Trophoblast cell (in vitro differentiated cells and primary cell): Measurements from ENCODE around the gene FAM32A. TPM values are rescaled to one million over a fixed set of nuclear protein-coding genes. Genes with fewer than 3 reads are reported as not detected.

Experiments used
- DNase-seq, 2 donors: peaks; one replicate each; pipeline ENCODE4 v3.0.0-alpha.2; 2016
- H2AFZ ChIP-seq: 2 replicates; pipeline ENCODE4 v1.6.1; 2013; ENCODE audit warnings: low read length, moderate library complexity, mild to moderate bottlenecking; ENCODE audit not compliant: insufficient read depth, poor library complexity
- H2AK5ac ChIP-seq: 2 replicates; pipeline ENCODE4 v1.6.1; 2013; ENCODE audit warnings: mild to moderate bottlenecking, low read length
- H2BK120ac ChIP-seq: 2 replicates; pipeline ENCODE4 v1.6.1; 2013; ENCODE audit warnings: low read length, mild to moderate bottlenecking, moderate library complexity; ENCODE audit not compliant: insufficient read depth, poor library complexity
- H2BK12ac ChIP-seq: 2 replicates; pipeline ENCODE4 v1.6.1; 2013; ENCODE audit warnings: mild to moderate bottlenecking, low read length, moderate library complexity
- H2BK5ac ChIP-seq: 2 replicates; pipeline ENCODE4 v1.6.1; 2013; ENCODE audit warnings: low read length, low read depth, moderate library complexity, mild to moderate bottlenecking; ENCODE audit not compliant: poor library complexity
- H3K14ac ChIP-seq: 2 replicates; pipeline ENCODE4 v1.6.1; 2013; ENCODE audit warnings: mild to moderate bottlenecking, low read length
- H3K18ac ChIP-seq: 2 replicates; pipeline ENCODE4 v1.6.1; 2013; ENCODE audit warnings: mild to moderate bottlenecking, low read length
- H3K23ac ChIP-seq: 2 replicates; pipeline ENCODE4 v1.6.1; 2013; ENCODE audit warnings: low read length
- H3K27ac ChIP-seq: 2 replicates; pipeline ENCODE4 v1.5.1; 2013; ENCODE audit warnings: low read depth, mild to moderate bottlenecking, inconsistent platforms, low read length, moderate library complexity
- H3K27me3 ChIP-seq: 2 replicates; pipeline ENCODE4 v1.6.1; 2013; ENCODE audit warnings: inconsistent platforms, mild to moderate bottlenecking, low read length, moderate library complexity; ENCODE audit not compliant: insufficient read depth
- H3K36me3 ChIP-seq, 2 experiments: 1 replicate in 1 of 2; 2 replicates in 1 of 2; pipeline ENCODE4 v1.6.1; 2013; ENCODE audit warnings: low read length in 2 of 2, mild to moderate bottlenecking in 2 of 2, moderate library complexity in 1 of 2; ENCODE audit not compliant: insufficient read depth in 2 of 2, control insufficient read depth in 1 of 2
- H3K4ac ChIP-seq: 2 replicates; pipeline ENCODE4 v1.6.1; 2013; ENCODE audit warnings: low read depth, mild to moderate bottlenecking, low read length, moderate library complexity
- H3K4me1 ChIP-seq, 2 experiments: 1 replicate in 1 of 2; 2 replicates in 1 of 2; pipeline ENCODE4 v1.6.1; 2013; ENCODE audit warnings: low read length in 2 of 2, mild to moderate bottlenecking in 2 of 2, moderate library complexity in 1 of 2; ENCODE audit not compliant: insufficient read depth in 2 of 2, control insufficient read depth in 1 of 2
- H3K4me2 ChIP-seq: 2 replicates; pipeline ENCODE4 v1.6.1; 2013; ENCODE audit warnings: inconsistent platforms, mild to moderate bottlenecking, low read length, moderate library complexity
- H3K4me3 ChIP-seq: 2 replicates; pipeline ENCODE4 v1.5.1; 2013; ENCODE audit warnings: mild to moderate bottlenecking, low read depth, low read length, inconsistent platforms
- H3K79me1 ChIP-seq: one replicate; pipeline ENCODE4 v1.6.1; 2013; ENCODE audit warnings: low read length
- H3K79me2 ChIP-seq: 2 replicates; pipeline ENCODE4 v1.6.1; 2013; ENCODE audit warnings: low read length, mild to moderate bottlenecking; ENCODE audit not compliant: control insufficient read depth, insufficient read depth, poor library complexity
- H3K9ac ChIP-seq: 2 replicates; pipeline ENCODE4 v1.6.1; 2013; ENCODE audit warnings: mild to moderate bottlenecking, low read length
- H3K9me3 ChIP-seq: 2 replicates; pipeline ENCODE4 v1.6.1; 2013; ENCODE audit warnings: low read depth, mild to moderate bottlenecking, control low read depth, inconsistent platforms, low read length; ENCODE audit not compliant: insufficient read depth
- H4K12ac ChIP-seq: 2 replicates; pipeline ENCODE4 v1.6.1; 2013; ENCODE audit warnings: low read depth, mild to moderate bottlenecking, low read length, moderate library complexity
- H4K8ac ChIP-seq: 2 replicates; pipeline ENCODE4 v1.6.1; 2013; ENCODE audit warnings: low read depth, mild to moderate bottlenecking, low read length, moderate library complexity
- H4K91ac ChIP-seq: one replicate; pipeline ENCODE4 v1.6.1; 2013; ENCODE audit warnings: low read depth, mild to moderate bottlenecking, low read length, moderate library complexity
- WGBS: extraction: QIAGEN DNeasy Blood & Tissue Kit; methylation state at CpG from one replicate; pipeline ENCODE4 v1.1.7; 2013; ENCODE audit warnings: missing lambda C conversion rate; ENCODE audit not compliant: insufficient read length, insufficient coverage; ENCODE audit errors: extremely low coverage; 5-methylcytosine and 5-hydroxymethylcytosine counted together
- polyA plus RNA-seq: library from polyadenylated mRNA; stranded (reverse); fragments of 200-250 nt; gene quantifications from 2 replicates; pipeline ENCODE4 v1.2.3, GENCODE V29; 2013

FAM32A gene
- polyA plus RNA-seq, result 74.9 and 77.0 TPM in 2 replicates

GRCh38 chr19:16185123-16185767, at the start of gene FAM32A:
Gene FAM32A, plus strand, starts transcription at chr19:16185410. Its CDS starts 33 bp downstream, at chr19:16185443.
- Histone ChIP-seq H3K9ac (peak within 1 kb of the TSS; percentile 94), H2BK120ac (peak within 1 kb of the TSS; percentile 20), H2BK5ac (peak within 1 kb of the TSS; percentile 21), H3K79me1 (peaks cover 7% of the 10 kb centered on the region), H2AK5ac (peak within 1 kb of the TSS; percentile 77), H3K27me3 (no peaks in the 10 kb centered on the region), H3K9me3 (no peaks in the 10 kb centered on the region), H3K14ac (peak within 1 kb of the TSS; percentile 81), H4K12ac (peak within 1 kb of the TSS; percentile 100), H2AFZ (peak within 1 kb of the TSS; percentile 73), H3K4me3 (peak within 1 kb of the TSS; percentile 89), H3K4me2 (peak within 1 kb of the TSS; percentile 72), H3K79me2 (no peaks in the 10 kb centered on the region), H4K91ac (peak within 1 kb of the TSS; percentile 82), H2BK12ac (peak within 1 kb of the TSS; percentile 63), H3K18ac (peak within 1 kb of the TSS; percentile 12), H3K36me3 (peaks cover 26% of the 10 kb centered on the region in 2 experiments), H4K8ac (peak within 1 kb of the TSS; percentile 100), H3K27ac (peak within 1 kb of the TSS; percentile 14), H3K4ac (peak within 1 kb of the TSS; percentile 89), H3K23ac (no peak within 1 kb of the TSS), H3K4me1 (peaks cover 3 to 7% of the 10 kb centered on the region in 2 experiments)
- no CpG with 5 or more reads among the region's 39 CpGs for WGBS
- DNase-seq, result peak; percentile 99 to 100

DNA sequence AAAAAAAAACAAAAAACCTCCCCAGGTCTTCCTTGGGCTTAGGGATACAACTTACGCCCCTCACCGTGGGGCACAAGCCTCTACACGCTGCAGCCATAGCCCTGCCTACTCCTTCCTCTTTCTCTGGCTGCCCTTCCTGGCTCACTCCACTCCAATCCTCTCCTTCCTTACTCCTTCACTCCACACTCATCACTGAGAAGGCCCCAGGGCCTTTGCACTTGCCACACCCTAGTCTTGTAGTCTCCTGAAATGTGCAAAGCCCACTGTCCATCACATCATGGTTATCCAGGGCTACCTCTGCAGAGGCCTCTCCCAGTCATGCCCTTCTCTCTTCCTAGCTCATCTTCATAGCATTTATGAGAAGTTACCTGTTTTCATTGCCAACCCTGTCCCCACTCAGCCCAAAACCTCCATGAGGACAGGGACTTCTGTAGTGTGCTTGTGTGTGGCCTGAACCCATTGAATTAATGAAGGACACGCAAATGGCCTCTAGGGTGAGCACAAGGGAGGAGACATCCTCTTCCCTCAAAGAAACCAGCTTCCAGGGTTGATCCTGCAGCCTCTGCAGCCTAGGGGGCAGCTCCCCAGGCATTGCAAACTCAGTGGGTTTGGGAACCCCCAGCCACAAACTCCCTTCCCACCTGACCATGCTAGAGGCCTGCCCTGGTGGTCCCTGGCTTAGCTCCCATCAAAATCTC, 49.6 kb upstream of the FAM32A start:
- Histone ChIP-seq H4K91ac (no peak overlapping the region), H3K79me2 (no peaks in the 10 kb centered on the region), H3K4me2 (no peak overlapping the region), H3K27ac (no peak overlapping the region), H3K4me3 (no peak overlapping the region), H2AFZ (no peak overlapping the region), H4K8ac (no peak overlapping the region), H2BK120ac (no peak overlapping the region), H3K36me3 (peaks cover 32 to 36% of the 10 kb centered on the region in 2 experiments), H3K18ac (no peak overlapping the region), H3K9ac (peak overlapping the region; percentile 1), H3K4me1 (no peaks in the 10 kb centered on the region), H4K12ac (no peak overlapping the region), H2BK5ac (no peak overlapping the region), H3K27me3 (no peaks in the 10 kb centered on the region), H3K4ac (no peak overlapping the region), H3K79me1 (no peaks in the 10 kb centered on the region), H2AK5ac (no peak overlapping the region), H3K23ac (no peak overlapping the region), H3K9me3 (no peaks in the 10 kb centered on the region), H2BK12ac (no peak overlapping the region), H3K14ac (no peak overlapping the region)
- DNase-seq, result no peak
- WGBS, result no CpG with 5 or more reads among the region's 4 CpGs

GRCh38 chr19:16136185-16136999, 48.8 kb upstream of the FAM32A start:
- no peak overlapping the region for H3K23ac ChIP-seq
- H4K91ac ChIP-seq, result no peak overlapping the region
- H3K9me3 ChIP-seq, result no peaks in the 10 kb centered on the region
- H3K4me2 ChIP-seq, result no peak overlapping the region
- no peak overlapping the region for H2BK12ac ChIP-seq
- no peak overlapping the region for H4K12ac ChIP-seq
- no peak overlapping the region for H2BK5ac ChIP-seq
- no peaks in the 10 kb centered on the region for H3K79me2 ChIP-seq
- no peaks in the 10 kb centered on the region for H3K79me1 ChIP-seq
- no peak for DNase-seq
- no peak overlapping the region for H2AK5ac ChIP-seq
- no peak overlapping the region for H3K14ac ChIP-seq
- WGBS, result no CpG with 5 or more reads among the region's 16 CpGs
- no peak overlapping the region for H3K9ac ChIP-seq
- no peak overlapping the region for H2BK120ac ChIP-seq
- no peak overlapping the region for H4K8ac ChIP-seq
- no peak overlapping the region for H2AFZ ChIP-seq
- no peak overlapping the region for H3K4me3 ChIP-seq
- H3K27ac ChIP-seq, result no peak overlapping the region
- no peak overlapping the region for H3K18ac ChIP-seq
- H3K36me3 ChIP-seq, result peaks cover 29 to 32% of the 10 kb centered on the region in 2 experiments
- H3K4me1 ChIP-seq, result no peaks in the 10 kb centered on the region
- no peaks in the 10 kb centered on the region for H3K27me3 ChIP-seq
- H3K4ac ChIP-seq, result no peak overlapping the region

GRCh38 chr19:16139752-16140151, 45.5 kb upstream of the FAM32A start:
- Histone ChIP-seq H4K12ac (no peak overlapping the region), H3K4me2 (no peak overlapping the region), H2AFZ (no peak overlapping the region), H3K9me3 (no peaks in the 10 kb centered on the region), H2BK5ac (no peak overlapping the region), H3K27me3 (no peaks in the 10 kb centered on the region), H3K79me1 (no peaks in the 10 kb centered on the region), H4K91ac (no peak overlapping the region), H3K18ac (no peak overlapping the region), H3K79me2 (no peaks in the 10 kb centered on the region), H3K27ac (no peak overlapping the region), H3K4ac (no peak overlapping the region), H3K4me3 (peak overlapping the region; percentile 20), H2BK120ac (no peak overlapping the region), H4K8ac (no peak overlapping the region), H3K14ac (no peak overlapping the region), H3K9ac (no peak overlapping the region), H2AK5ac (no peak overlapping the region), H2BK12ac (no peak overlapping the region), H3K36me3 (no peaks in the 10 kb centered on the region), H3K23ac (no peak overlapping the region), H3K4me1 (peaks cover 4 to 7% of the 10 kb centered on the region in 2 experiments)
- no peak for DNase-seq
- WGBS, result no CpG with 5 or more reads among the region's 13 CpGs
